Left ventricle myocardium inferior (tissue), 1 donor: ENCODE data around the gene AZU1. TPM values are rescaled to one million over a fixed set of nuclear protein-coding genes. Genes with fewer than 3 reads are reported as not detected.

Experiments used
- DNase-seq: peaks from one replicate; pipeline ENCODE4 v3.0.0-alpha.2; 2020
- H3K27ac ChIP-seq: fragments of 200-600 bp; replicated peaks from 2 replicates; pipeline ENCODE4 v1.8.0; 2021
- H3K27me3 ChIP-seq: fragments of 200-600 bp; 2 replicates; pipeline ENCODE4 v1.8.0; 2021; ENCODE audit warnings: low read depth
- H3K36me3 ChIP-seq: fragments of 200-600 bp; 2 replicates; pipeline ENCODE4 v1.8.0; 2021
- H3K4me1 ChIP-seq: fragments of 200-600 bp; 2 replicates; pipeline ENCODE4 v1.8.0; 2021
- H3K4me3 ChIP-seq: fragments of 200-600 bp; 2 replicates; pipeline ENCODE4 v1.8.0; 2021; ENCODE audit warnings: mild to moderate bottlenecking, moderate library complexity
- H3K9me3 ChIP-seq: fragments of 200-600 bp; replicated peaks from 2 replicates; pipeline ENCODE4 v1.8.0; 2021
- intact Hi-C: fragments of 100-400 bp; cut with micrococcal nuclease; formaldehyde crosslinking; loops from one replicate; pipeline ENCODE4 v1.11.0; 2022
- total RNA-seq: library from RNA; stranded (reverse); fragmentation: NEBNext Ultra II Directional; extraction: Animal tissue kit (Norgen Biotek cat#: 25700); gene quantifications from one replicate; pipeline ENCODE4 v1.2.1, GENCODE V29; 2021
- TF ChIP-seq, protein P1 (sequence below): fragments of 200-600 bp; IDR thresholded peaks from 2 replicates; pipeline ENCODE4 v1.8.0; 2021; ENCODE audit warnings: antibody characterized with exemption, mild to moderate bottlenecking, borderline replicate concordance
- donor health status: DM: no; HTN: yes; CAD: no; lungs with severe emphysema.

The AZU1 gene
- total RNA-seq, 1 donor from 2014 or later, result not detected

DNA sequence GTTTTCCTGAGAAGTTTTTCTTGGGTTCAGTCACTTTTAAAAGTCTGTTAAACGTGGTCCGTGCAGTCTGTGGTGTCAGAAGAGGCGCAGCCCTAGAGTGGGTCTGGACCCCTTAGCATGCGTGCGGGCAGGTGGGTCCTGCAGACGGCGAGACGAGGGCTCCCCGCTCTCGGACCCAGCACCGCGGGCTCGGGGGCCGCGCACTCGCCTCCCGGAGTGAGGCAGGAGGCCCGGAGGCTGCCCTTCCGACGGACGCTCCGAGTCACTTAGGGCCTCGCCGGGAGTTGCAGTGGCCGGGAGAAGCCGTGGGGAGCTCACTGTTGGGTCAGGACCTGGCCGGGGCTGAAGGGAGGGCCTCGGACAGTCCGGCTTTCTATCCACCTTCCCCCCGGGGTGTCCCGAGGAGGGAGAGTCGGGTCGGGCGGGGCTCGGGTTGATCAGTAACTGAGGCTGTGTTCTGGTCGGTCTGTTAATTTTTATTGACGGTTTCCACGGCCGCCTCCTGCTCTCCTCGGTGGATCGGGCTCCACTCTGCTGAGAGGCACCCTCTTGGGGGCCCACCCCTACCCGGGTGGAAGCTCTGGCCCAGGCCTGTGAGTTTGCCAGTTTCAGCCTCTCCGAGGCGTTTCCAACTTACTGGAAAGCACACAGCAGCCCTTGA, 29.1 kb upstream of the AZU1 start:
- no peak for DNase-seq
- no peaks in the 10 kb centered on the region for H3K27me3 ChIP-seq
- TF ChIP-seq, protein P1, sequence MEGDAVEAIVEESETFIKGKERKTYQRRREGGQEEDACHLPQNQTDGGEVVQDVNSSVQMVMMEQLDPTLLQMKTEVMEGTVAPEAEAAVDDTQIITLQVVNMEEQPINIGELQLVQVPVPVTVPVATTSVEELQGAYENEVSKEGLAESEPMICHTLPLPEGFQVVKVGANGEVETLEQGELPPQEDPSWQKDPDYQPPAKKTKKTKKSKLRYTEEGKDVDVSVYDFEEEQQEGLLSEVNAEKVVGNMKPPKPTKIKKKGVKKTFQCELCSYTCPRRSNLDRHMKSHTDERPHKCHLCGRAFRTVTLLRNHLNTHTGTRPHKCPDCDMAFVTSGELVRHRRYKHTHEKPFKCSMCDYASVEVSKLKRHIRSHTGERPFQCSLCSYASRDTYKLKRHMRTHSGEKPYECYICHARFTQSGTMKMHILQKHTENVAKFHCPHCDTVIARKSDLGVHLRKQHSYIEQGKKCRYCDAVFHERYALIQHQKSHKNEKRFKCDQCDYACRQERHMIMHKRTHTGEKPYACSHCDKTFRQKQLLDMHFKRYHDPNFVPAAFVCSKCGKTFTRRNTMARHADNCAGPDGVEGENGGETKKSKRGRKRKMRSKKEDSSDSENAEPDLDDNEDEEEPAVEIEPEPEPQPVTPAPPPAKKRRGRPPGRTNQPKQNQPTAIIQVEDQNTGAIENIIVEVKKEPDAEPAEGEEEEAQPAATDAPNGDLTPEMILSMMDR, result no peak
- peak overlapping the region; percentile 100 for H3K27ac ChIP-seq
- H3K4me1 ChIP-seq, result peaks cover 71% of the 10 kb centered on the region
- intact Hi-C loops, result no loop called here
- peaks cover 13% of the 10 kb centered on the region for H3K36me3 ChIP-seq
- peak overlapping the region; percentile 77 for H3K4me3 ChIP-seq
- H3K9me3 ChIP-seq, result no peaks in the 10 kb centered on the region

- no peak for DNase-seq
- Histone ChIP-seq H3K36me3 (peaks cover 21% of the 10 kb centered on the region), H3K27me3 (no peaks in the 10 kb centered on the region), H3K4me1 (peaks cover 79% of the 10 kb centered on the region), H3K27ac (peak overlapping the region; percentile 100), H3K4me3 (peak overlapping the region; percentile 77), H3K9me3 (no peaks in the 10 kb centered on the region)
- TF ChIP-seq, protein P1, result no peak
- intact Hi-C loops, result no loop called here
Observed at GRCh38 chr19:799076-799881, 28.4 kb upstream of the AZU1 start.

GRCh38 chr19:800360-801029, 27.1 kb upstream of the AZU1 start:
- intact Hi-C loops, result no loop called here
- peaks cover 88% of the 10 kb centered on the region for H3K4me1 ChIP-seq

DNA sequence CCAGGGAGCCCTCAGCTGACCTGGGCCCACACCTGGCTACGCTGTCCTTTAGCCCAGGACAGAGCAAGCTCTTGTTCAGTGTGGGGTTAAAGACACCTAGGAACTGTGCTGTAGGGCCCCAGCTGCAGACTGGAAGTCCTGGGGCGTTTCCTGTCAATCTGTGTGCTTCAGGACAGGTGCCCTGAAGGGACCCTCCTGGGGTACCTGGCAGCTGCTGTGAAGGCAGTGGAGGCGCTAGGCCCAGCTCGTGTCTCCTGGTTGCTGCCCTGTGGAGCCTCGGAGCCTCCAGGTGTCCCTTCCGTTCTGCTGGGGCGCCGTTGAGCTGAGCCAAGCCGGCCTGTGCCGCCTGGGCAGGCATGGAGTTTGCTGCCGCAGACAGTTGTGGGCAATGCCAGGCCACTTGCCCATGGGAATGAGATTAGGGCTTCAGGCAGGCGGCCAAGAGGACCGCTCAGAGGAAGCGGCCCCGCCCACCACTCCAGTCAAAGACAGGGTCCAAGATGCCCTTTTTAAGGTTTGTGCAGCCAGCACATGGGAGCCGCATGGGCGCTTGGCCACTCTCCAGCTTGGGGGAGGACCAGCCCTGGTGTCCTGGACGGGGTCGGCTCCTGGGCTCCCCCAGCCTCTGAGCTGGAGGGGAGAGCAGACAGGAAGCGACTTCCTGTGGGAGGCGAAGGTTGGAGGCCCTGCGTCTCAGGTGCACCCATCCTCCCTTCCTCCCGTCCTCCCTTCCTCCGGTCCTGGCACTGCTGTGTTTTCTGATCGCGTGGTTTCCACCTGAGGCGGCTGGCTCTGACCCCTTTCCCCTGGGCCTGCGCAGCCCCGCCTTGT, 26.4 kb upstream of the AZU1 start:
- H3K4me3 ChIP-seq, result peak overlapping the region; percentile 77
- intact Hi-C loops, result no loop called here
- no peaks in the 10 kb centered on the region for H3K27me3 ChIP-seq
- TF ChIP-seq, protein P1, result no peak
- H3K9me3 ChIP-seq, result no peaks in the 10 kb centered on the region
- peak; percentile 88 for DNase-seq
- H3K36me3 ChIP-seq, result peaks cover 40% of the 10 kb centered on the region
- peak overlapping the region; percentile 100 for H3K27ac ChIP-seq
- peaks cover 88% of the 10 kb centered on the region for H3K4me1 ChIP-seq

More at GRCh38 chr19:800360-801029, 27.1 kb upstream of the AZU1 start:
- TF ChIP-seq, protein P1, result no peak
- peak overlapping the region; percentile 100 for H3K27ac ChIP-seq
- H3K36me3 ChIP-seq, result peaks cover 33% of the 10 kb centered on the region
- no peaks in the 10 kb centered on the region for H3K27me3 ChIP-seq
- peak overlapping the region; percentile 77 for H3K4me3 ChIP-seq
- no peak for DNase-seq
- no peaks in the 10 kb centered on the region for H3K9me3 ChIP-seq
